Activated CD4-positive, alpha-beta T cell treated with anti-CD3 and anti-CD28 coated beads for 36 hours (primary cell): ENCODE measurements around the gene TK1. TPM values are rescaled to one million over a fixed set of nuclear protein-coding genes. Genes with fewer than 3 reads are reported as not detected.
A peak's percentile ranks its signal among the peaks of the same experiment; 100 is the strongest.
"Not testable (repeated sequence)": the region's sequence is repeated elsewhere in the genome, so short reads cannot be mapped to it uniquely, and the experiment has no call there.

Source experiments
- ATAC-seq: fragments of 200-7000 bp; cut with Tn5 transposase; one replicate; pipeline ENCODE4 v1.10.0; 2021; ENCODE audit warnings: mild to moderate bottlenecking, moderate library complexity
- CTCF ChIA-PET: fragments of 350-600 bp; sonication (Branson Sonifier 250); formaldehyde crosslinking; loops from one replicate; lab custom pipeline; 2021; ENCODE audit warnings: antibody characterized with exemption; lab: Charles Lee
- POLR2A ChIA-PET: fragments of 350-600 bp; sonication (Branson Sonifier 250); formaldehyde crosslinking; loops from one replicate; lab custom pipeline; 2021; ENCODE audit warnings: antibody characterized with exemption, inconsistent platforms; lab: Charles Lee
- DNase-seq: peaks from one replicate; pipeline ENCODE4 v3.0.0-alpha.2; 2020
- H3K27ac Mint-ChIP-seq: one replicate; pipeline ENCODE4 v1.8.0; 2021; ENCODE audit warnings: mixed read lengths
- H3K27me3 Mint-ChIP-seq: one replicate; pipeline ENCODE4 v1.8.0; 2021; ENCODE audit warnings: mixed read lengths
- H3K36me3 Mint-ChIP-seq: one replicate; pipeline ENCODE4 v1.8.0; 2021; ENCODE audit warnings: low read depth, mixed read lengths
- H3K4me1 Mint-ChIP-seq: one replicate; pipeline ENCODE4 v1.8.0; 2021; ENCODE audit warnings: mixed read lengths
- H3K4me3 Mint-ChIP-seq: one replicate; pipeline ENCODE4 v1.8.0; 2021; ENCODE audit warnings: mild to moderate bottlenecking, moderate library complexity, mixed read lengths
- H3K9me3 Mint-ChIP-seq: one replicate; pipeline ENCODE4 v1.8.0; 2021; ENCODE audit warnings: low read depth, mixed read lengths
- intact Hi-C, 2 experiments: fragments of 100-400 bp; cut with DNase I in 1 of 2; cut with micrococcal nuclease in 1 of 2; formaldehyde crosslinking; loops; one replicate each; pipeline versions ENCODE4 v1.14.2 to v1.15.1; 2022 to 2024; cut with DNase I, micrococcal nuclease
- total RNA-seq, 2 experiments: library from RNA; stranded (reverse); gene quantifications; one replicate each; pipeline ENCODE4 v1.2.3, GENCODE V29; 2021

TK1 gene
- total RNA-seq, 2 experiments from 2014 or later: 157 to 195 TPM

GRCh38 chr17:78175643-78175981, 11.2 kb downstream of the TK1 start:
- POLR2A ChIA-PET: interaction anchor here (0.9 kb wide), 1 partner anchor 11 kb away, joined by 3 read pairs; no protein-coding TSS in a partner anchor
- H3K4me1 Mint-ChIP-seq: peaks cover 52% of the 10 kb centered on the region
- ATAC-seq (no peak), DNase-seq (no peak)
- H3K27me3 Mint-ChIP-seq: no peaks in the 10 kb centered on the region
- peaks cover 64% of the 10 kb centered on the region for H3K36me3 Mint-ChIP-seq
- intact Hi-C loops: no loop called here
- no peaks in the 10 kb centered on the region for H3K9me3 Mint-ChIP-seq
- CTCF ChIA-PET: interaction anchor here (0.6 to 4.1 kb wide), 16 partner anchors 8 to 156 kb away, joined by 3 to 21 read pairs (median 4); partner anchors contain the start of genes AFMID, TK1 and TMC6
- H3K4me3 Mint-ChIP-seq: no peak overlapping the region
- H3K27ac Mint-ChIP-seq: no peak overlapping the region

- peaks cover 61% of the 10 kb centered on the region for H3K36me3 Mint-ChIP-seq
- H3K27me3 Mint-ChIP-seq: no peaks in the 10 kb centered on the region
- CTCF ChIA-PET: interaction anchor here (0.6 to 4.1 kb wide), 9 partner anchors 8 to 89 kb away, joined by 3 to 21 read pairs (median 5); partner anchors contain the start of genes AFMID and TK1
- ATAC-seq (no peak), DNase-seq (no peak)
- POLR2A ChIA-PET: interaction anchor here (0.6 to 1.2 kb wide), 3 partner anchors 11 to 530 kb away, joined by 3 to 5 read pairs (median 4); partner anchors contain the start of gene TK1
- H3K4me3 Mint-ChIP-seq: no peak overlapping the region
- peaks cover 54% of the 10 kb centered on the region for H3K4me1 Mint-ChIP-seq
- no peaks in the 10 kb centered on the region for H3K9me3 Mint-ChIP-seq
- H3K27ac Mint-ChIP-seq: no peak overlapping the region
- intact Hi-C loops: no loop called here
Measured at GRCh38 chr17:78174870-78175642, 11.8 kb downstream of the TK1 start.

GRCh38 chr17:78174346-78174869, 12.4 kb downstream of the TK1 start:
- no peaks in the 10 kb centered on the region for H3K9me3 Mint-ChIP-seq

GRCh38 chr17:78173097-78173715, 13.6 kb downstream of the TK1 start:
- H3K4me1 Mint-ChIP-seq: peaks cover 57% of the 10 kb centered on the region
- H3K36me3 Mint-ChIP-seq: peaks cover 46% of the 10 kb centered on the region
- H3K4me3 Mint-ChIP-seq: no peak overlapping the region
- H3K9me3 Mint-ChIP-seq: no peaks in the 10 kb centered on the region
- intact Hi-C loops: no loop called here
- ATAC-seq (peak; percentile 44), DNase-seq (peak; percentile 36)
- ChIA-PET POLR2A (no interaction called here), CTCF (interaction anchor here (1.4 kb wide), 1 partner anchor 60 kb away, joined by 3 read pairs; no protein-coding TSS in a partner anchor)
- peak overlapping the region; percentile 81 for H3K27ac Mint-ChIP-seq
- H3K27me3 Mint-ChIP-seq: no peaks in the 10 kb centered on the region

More at GRCh38 chr17:78174346-78174869, 12.4 kb downstream of the TK1 start:
- ATAC-seq (no peak), DNase-seq (no peak)
- no peak overlapping the region for H3K4me3 Mint-ChIP-seq
- peaks cover 57% of the 10 kb centered on the region for H3K4me1 Mint-ChIP-seq
- intact Hi-C loops: no loop called here
- H3K27me3 Mint-ChIP-seq: no peaks in the 10 kb centered on the region
- H3K36me3 Mint-ChIP-seq: peaks cover 55% of the 10 kb centered on the region
- POLR2A ChIA-PET: interaction anchor here (0.6 to 1.2 kb wide), 2 partner anchors 12 to 529 kb away, joined by 4 to 5 read pairs; partner anchors contain the start of gene TK1
- no peak overlapping the region for H3K27ac Mint-ChIP-seq
- CTCF ChIA-PET: interaction anchor here (0.6 to 4.1 kb wide), 5 partner anchors 13 to 89 kb away, joined by 3 to 21 read pairs (median 4); partner anchors contain the start of genes AFMID and TK1

- no peak for ATAC-seq
- Mint-ChIP-seq H3K4me1 (peaks cover 57% of the 10 kb centered on the region), H3K27me3 (no peaks in the 10 kb centered on the region), H3K4me3 (no peak overlapping the region), H3K36me3 (peaks cover 46% of the 10 kb centered on the region), H3K9me3 (no peaks in the 10 kb centered on the region), H3K27ac (peak overlapping the region; percentile 81)
- intact Hi-C loops: no loop called here
- ChIA-PET CTCF (no interaction called here), POLR2A (interaction anchor here (0.6 to 1.1 kb wide), 4 partner anchors 10 to 796 kb away, joined by 3 to 7 read pairs (median 3); no protein-coding TSS in a partner anchor)
- no peak for DNase-seq
Measured at GRCh38 chr17:78172249-78173051, 14.4 kb downstream of the TK1 start.

GRCh38 chr17:78171591-78172248, 15.1 kb downstream of the TK1 start:
- peak overlapping the region; percentile 81 for H3K27ac Mint-ChIP-seq
- POLR2A ChIA-PET: interaction anchor here (0.6 to 1.1 kb wide), 5 partner anchors 10 to 795 kb away, joined by 3 to 7 read pairs (median 3); no protein-coding TSS in a partner anchor
- ATAC-seq, CTCF ChIA-PET, H3K9me3 Mint-ChIP-seq, intact Hi-C loops, H3K27me3 Mint-ChIP-seq, H3K4me3 Mint-ChIP-seq, DNase-seq: not testable (repeated sequence)
- peaks cover 53% of the 10 kb centered on the region for H3K4me1 Mint-ChIP-seq
- H3K36me3 Mint-ChIP-seq: peaks cover 46% of the 10 kb centered on the region

GRCh38 chr17:78170692-78171590, 15.9 kb downstream of the TK1 start:
- peak overlapping the region; percentile 81 for H3K27ac Mint-ChIP-seq
- intact Hi-C loops: no loop called here
- ChIA-PET CTCF (interaction anchor here (0.8 to 2.0 kb wide), 2 partner anchors 18 to 86 kb away, joined by 3 to 5 read pairs; no protein-coding TSS in a partner anchor), POLR2A (interaction anchor here (0.6 to 1.1 kb wide), 3 partner anchors 9 to 43 kb away, joined by 3 to 7 read pairs (median 3); no protein-coding TSS in a partner anchor)
- no peaks in the 10 kb centered on the region for H3K27me3 Mint-ChIP-seq
- no peak for ATAC-seq
- peaks cover 48% of the 10 kb centered on the region for H3K4me1 Mint-ChIP-seq
- H3K9me3 Mint-ChIP-seq: no peaks in the 10 kb centered on the region
- H3K36me3 Mint-ChIP-seq: peaks cover 45% of the 10 kb centered on the region
- peak overlapping the region; percentile 11 for H3K4me3 Mint-ChIP-seq
- DNase-seq: no peak

- DNase-seq: peak; percentile 78
- Mint-ChIP-seq H3K36me3 (peaks cover 34% of the 10 kb centered on the region), H3K27ac (peak overlapping the region; percentile 55), H3K27me3 (no peaks in the 10 kb centered on the region), H3K4me1 (peaks cover 42% of the 10 kb centered on the region), H3K4me3 (peak overlapping the region; percentile 71), H3K9me3 (no peaks in the 10 kb centered on the region)
- intact Hi-C loops: loop anchor here (1.0 to 5.0 kb wide), 8 partner anchors 18 to 56 kb away; partner anchors contain the start of genes AFMID (in 2 of the 2), TK1 (in 2 of the 2), BIRC5 (in 1 of the 2) and TMC6 (in 1 of the 2)
- ChIA-PET CTCF (interaction anchor here (0.6 to 2.0 kb wide), 3 partner anchors 54 to 84 kb away, joined by 3 to 5 read pairs (median 3); no protein-coding TSS in a partner anchor), POLR2A (no interaction called here)
- ATAC-seq: peak; percentile 36
Measured at GRCh38 chr17:78168903-78169793, 17.7 kb downstream of the TK1 start.
